HEK293 (cell line): ENCODE measurements around the gene TASP1.

Source experiments
- CTCF ChIA-PET: fragments of 350-600 bp; formaldehyde crosslinking; extraction: SDS; loops from one replicate; lab custom pipeline; 2021; ENCODE audit warnings: antibody characterized with exemption; lab: Yijun Ruan, JAX
- POLR2A ChIA-PET: fragments of 300-600 bp; formaldehyde crosslinking; extraction: SDS; loops from one replicate; lab custom pipeline; 2020; ENCODE audit warnings: antibody characterized with exemption, inconsistent platforms; lab: Yijun Ruan, JAX
- H3K27ac ChIP-seq: fragments of 200-500 bp; sonication (Bioruptor generic); 2 replicates; pipeline ENCODE4 v1.5.1; 2014; ENCODE audit warnings: low read depth, low read length, control low read depth, inconsistent platforms; ENCODE audit errors: extremely low read depth
- H3K36me3 ChIP-seq, 2 experiments: fragments of 200-500 bp in 1 of 2; sonication (Bioruptor generic) in 1 of 2; 1 replicate in 1 of 2; 2 replicates in 1 of 2; pipeline ENCODE4 v1.5.1; 2014 to 2017; ENCODE audit warnings: inconsistent platforms in 2 of 2, low read length in 2 of 2; ENCODE audit not compliant: control insufficient read depth in 2 of 2, insufficient read depth in 1 of 2
- H3K4me1 ChIP-seq: fragments of 200-500 bp; sonication (Bioruptor generic); 2 replicates; pipeline ENCODE4 v1.5.1; 2014; ENCODE audit warnings: mild to moderate bottlenecking, low read length, inconsistent platforms; ENCODE audit not compliant: control insufficient read depth, insufficient read depth
- H3K4me3 ChIP-seq: 2 replicates; pipeline ENCODE4 v1.5.1; 2011; ENCODE audit warnings: low read depth, mild to moderate bottlenecking, control low read depth, low read length, moderate library complexity
- H3K9me3 ChIP-seq: fragments of 200-500 bp; sonication (Bioruptor generic); 2 replicates; pipeline ENCODE4 v1.5.1; 2014; ENCODE audit warnings: low read depth, low read length, inconsistent platforms; ENCODE audit not compliant: control insufficient read depth, insufficient read depth
- CTCF ChIP-seq: fragments of 450-650 bp; formaldehyde crosslinking; IDR thresholded peaks from 2 replicates; pipeline ENCODE4 v1.5.1; 2016; ENCODE audit warnings: missing biosample characterization, missing genetic modification characterization
- KLF10 ChIP-seq: fragments of 450-650 bp; IDR thresholded peaks from 2 replicates; pipeline ENCODE4 v1.5.1; 2018; ENCODE audit warnings: missing biosample characterization, mild to moderate bottlenecking, missing genetic modification characterization
- KLF8 ChIP-seq: fragments of 450-650 bp; formaldehyde crosslinking; IDR thresholded peaks from 2 replicates; pipeline ENCODE4 v1.5.1; 2016; ENCODE audit warnings: missing biosample characterization, missing genetic modification characterization
- OSR2 ChIP-seq: fragments of 450-650 bp; formaldehyde crosslinking; IDR thresholded peaks from 2 replicates; pipeline ENCODE4 v1.5.1; 2016; ENCODE audit warnings: missing biosample characterization, missing genetic modification characterization
- TRIM28 ChIP-seq: IDR thresholded peaks from 2 replicates; pipeline ENCODE4 v1.6.1; 2011; ENCODE audit warnings: low read length, control low read depth, borderline replicate concordance
- ZBTB10 ChIP-seq: fragments of 450-650 bp; formaldehyde crosslinking; IDR thresholded peaks from 2 replicates; pipeline ENCODE4 v1.5.1; 2016; ENCODE audit warnings: missing biosample characterization, missing genetic modification characterization
- ZBTB11 ChIP-seq: fragments of 450-650 bp; formaldehyde crosslinking; conservative IDR thresholded peaks from 2 replicates; pipeline ENCODE4 v1.5.1; 2016; ENCODE audit warnings: low read depth, missing biosample characterization, missing genetic modification characterization
- ZNF132 ChIP-seq: fragments of 450-650 bp; formaldehyde crosslinking; IDR thresholded peaks from 2 replicates; pipeline ENCODE4 v1.5.1; 2017; ENCODE audit warnings: missing biosample characterization, missing genetic modification characterization, borderline replicate concordance
- ZNF148 ChIP-seq: fragments of 450-650 bp; formaldehyde crosslinking; IDR thresholded peaks from 2 replicates; pipeline ENCODE4 v1.5.0; 2017; ENCODE audit warnings: missing biosample characterization, missing genetic modification characterization, borderline replicate concordance
- ZNF174 ChIP-seq: fragments of 450-650 bp; formaldehyde crosslinking; IDR thresholded peaks from 2 replicates; pipeline ENCODE4 v1.5.0; 2017; ENCODE audit warnings: missing biosample characterization, mild to moderate bottlenecking, missing genetic modification characterization
- ZNF26 ChIP-seq: fragments of 450-650 bp; formaldehyde crosslinking; IDR thresholded peaks from 2 replicates; pipeline ENCODE4 v1.5.1; 2016; ENCODE audit warnings: missing biosample characterization, missing genetic modification characterization
- ZNF391 ChIP-seq: fragments of 450-650 bp; formaldehyde crosslinking; IDR thresholded peaks from 2 replicates; pipeline ENCODE4 v1.5.1; 2016; ENCODE audit warnings: low read depth, missing biosample characterization, missing genetic modification characterization, borderline replicate concordance
- ZNF513 ChIP-seq: fragments of 450-650 bp; IDR thresholded peaks from 2 replicates; pipeline ENCODE4 v1.5.1; 2018; ENCODE audit warnings: missing biosample characterization, missing genetic modification characterization
- ZNF639 ChIP-seq: fragments of 450-650 bp; formaldehyde crosslinking; IDR thresholded peaks from 2 replicates; pipeline ENCODE4 v1.5.1; 2016; ENCODE audit warnings: missing biosample characterization, missing genetic modification characterization
- ZNF677 ChIP-seq: fragments of 450-650 bp; IDR thresholded peaks from 2 replicates; pipeline ENCODE4 v1.5.0; 2018; ENCODE audit warnings: missing biosample characterization, mild to moderate bottlenecking, missing genetic modification characterization, moderate library complexity
- ZNF837 ChIP-seq: fragments of 450-650 bp; formaldehyde crosslinking; IDR thresholded peaks from 2 replicates; pipeline ENCODE4 v1.5.1; 2016; ENCODE audit warnings: missing biosample characterization, missing genetic modification characterization

The TASP1 gene

GRCh38 chr20:13464702-13465101 lies 174.0 kb downstream of the TASP1 start (continued):
- TF ChIP-seq ZNF639 (tag by site-specific recombination) (no peak), KLF8 (no peak)

GRCh38 chr20:13461849-13462458 lies 176.8 kb downstream of the TASP1 start:
- Histone ChIP-seq H3K4me1 (no peaks in the 10 kb centered on the region), H3K27ac (no peak overlapping the region), H3K9me3 (no peaks in the 10 kb centered on the region), H3K36me3 (no peaks in the 10 kb centered on the region), H3K4me3 (no peak overlapping the region)
- POLR2A ChIA-PET, result no interaction called here
- TF ChIP-seq ZNF148 (tag by site-specific recombination), result no peak
- TF ChIP-seq ZNF174 (tag by site-specific recombination), result no peak
- TF ChIP-seq ZNF391 (tag by site-specific recombination), result no peak
- TF ChIP-seq ZNF26 (tag by site-specific recombination), result no peak
- TF ChIP-seq TRIM28, result no peak
- TF ChIP-seq ZNF837 (tag by site-specific recombination), result no peak
- TF ChIP-seq KLF10 (tag by site-specific recombination), result no peak
- no peak for TF ChIP-seq CTCF
- TF ChIP-seq ZNF132, result no peak
- TF ChIP-seq ZNF513, result no peak
- no peak for TF ChIP-seq ZBTB11 (tag by site-specific recombination)
- TF ChIP-seq ZNF677 (tag by site-specific recombination), result no peak
- TF ChIP-seq OSR2 (tag by site-specific recombination), result no peak
- TF ChIP-seq ZBTB10 (tag by site-specific recombination), result no peak
- CTCF ChIA-PET, result interaction anchor here (0.6 to 3.4 kb wide), 2 partner anchors 85 to 324 kb away, joined by 3 to 26 read pairs; no protein-coding TSS in a partner anchor
